A549 (cell line): ENCODE measurements around the gene LMAN1. TPM values are rescaled to one million over a fixed set of nuclear protein-coding genes. Genes with fewer than 3 reads are reported as not detected.

Source experiments
- ATAC-seq, 2 experiments: fragments of 200-7000 bp in 1 of 2; fragments of >200 bp in 1 of 2; cut with Nextera tagmentation in 1 of 2; cut with Tn5 transposase in 1 of 2; 3 replicates each; pipeline versions ENCODE4 v1.8.0 to v1.9.1; 2018 to 2020; ENCODE audit warnings: mild to moderate bottlenecking in 1 of 2, moderate library complexity in 1 of 2
- CTCF ChIA-PET: fragments of 300-600 bp; sonication (Branson Sonifier 250); formaldehyde crosslinking; extraction: SDS; loops from one replicate; lab custom pipeline; 2021; ENCODE audit warnings: antibody characterized with exemption, inconsistent platforms; lab: Yijun Ruan, JAX
- POLR2A ChIA-PET: fragments of 350-600 bp; formaldehyde crosslinking; extraction: SDS; loops from one replicate; lab custom pipeline; 2021; ENCODE audit warnings: antibody characterized with exemption, inconsistent platforms; lab: Yijun Ruan, JAX
- DNase-seq, 2 experiments: peaks; one replicate each; pipeline versions ENCODE4 v3.0.0 to v3.0.0-alpha.2; 2011 to 2016; ENCODE audit warnings: low read depth in 1 of 2, low spot score in 1 of 2
- FAIRE-seq: peaks from 2 replicates; lab custom pipeline; 2011; peaks lifted over from hg19 to GRCh38; lab: Jason Lieb, UNC
- H3K27ac ChIP-seq, 2 experiments: fragments of >200 bp; sonication (Bioruptor Twin); formaldehyde crosslinking; 3 replicates each; pipeline ENCODE4 v1.5.1; 2016 to 2017
- H3K4me1 ChIP-seq: fragments of >200 bp; sonication (Bioruptor Twin); formaldehyde crosslinking; 3 replicates; pipeline ENCODE4 v1.6.1; 2016
- H3K4me2 ChIP-seq: fragments of >200 bp; sonication (Bioruptor Twin); formaldehyde crosslinking; 3 replicates; pipeline ENCODE4 v1.6.1; 2016
- H3K4me3 ChIP-seq: fragments of >200 bp; sonication (Bioruptor Twin); formaldehyde crosslinking; 3 replicates; pipeline ENCODE4 v1.5.1; 2016
- H3K9me3 ChIP-seq: fragments of >200 bp; sonication (Bioruptor Twin); formaldehyde crosslinking; 3 replicates; pipeline ENCODE4 v1.6.1; 2016
- CBX2 ChIP-seq: fragments of 200-600 bp; sonication (generic); IDR thresholded peaks from 2 replicates; pipeline ENCODE4 v1.6.1; 2016; ENCODE audit warnings: low read depth, mild to moderate bottlenecking, borderline replicate concordance
- CEBPB ChIP-seq, 2 experiments: fragments of >200 bp in 1 of 2; sonication (Bioruptor Twin) in 1 of 2; formaldehyde crosslinking in 1 of 2; IDR thresholded peaks; 2 replicates each; pipeline ENCODE4 v1.6.1; 2012 to 2016
- ESRRA ChIP-seq: fragments of 150-350 bp; IDR thresholded peaks from 2 replicates; pipeline ENCODE4 v1.6.1; 2014; ENCODE audit warnings: mild to moderate bottlenecking, low read length, borderline replicate concordance
- FOSB ChIP-seq: fragments of 250-450 bp; sonication (Bioruptor Pico); IDR thresholded peaks from 2 replicates; pipeline ENCODE4 v1.5.0; 2020; ENCODE audit warnings: mild to moderate bottlenecking, moderate library complexity
- FOSL2 ChIP-seq, 2 experiments: fragments of 450-650 bp in 1 of 2; fragments of >200 bp in 1 of 2; sonication (Bioruptor Twin) in 1 of 2; formaldehyde crosslinking; IDR thresholded peaks; 2 replicates each; pipeline versions ENCODE4 v1.5.0 to v1.6.1; 2016 to 2020; ENCODE audit warnings: mild to moderate bottlenecking in 1 of 2, moderate library complexity in 1 of 2
- HDAC2 ChIP-seq: fragments of 200-600 bp; sonication (generic); IDR thresholded peaks from 2 replicates; pipeline ENCODE4 v1.6.1; 2016
- HEYL ChIP-seq: fragments of 250-450 bp; sonication (Bioruptor Pico); IDR thresholded peaks from 2 replicates; pipeline ENCODE4 v1.8.0; 2021; ENCODE audit warnings: mild to moderate bottlenecking, moderate library complexity
- HOXA7 ChIP-seq: fragments of 250-450 bp; sonication (Bioruptor Pico); IDR thresholded peaks from 2 replicates; pipeline ENCODE4 v1.5.0; 2020; ENCODE audit warnings: mild to moderate bottlenecking, moderate library complexity
- HOXB13 ChIP-seq: fragments of 250-450 bp; sonication (Bioruptor Pico); IDR thresholded peaks from 2 replicates; pipeline ENCODE4 v1.5.0; 2020; ENCODE audit warnings: low read depth, mild to moderate bottlenecking, moderate library complexity
- HOXB5 ChIP-seq: fragments of 250-450 bp; sonication (Bioruptor Pico); IDR thresholded peaks from 2 replicates; pipeline ENCODE4 v1.5.0; 2020; ENCODE audit warnings: mild to moderate bottlenecking, moderate library complexity
- KDM1A ChIP-seq: fragments of 200-600 bp; sonication (generic); IDR thresholded peaks from 2 replicates; pipeline ENCODE4 v1.6.1; 2016; ENCODE audit warnings: low read depth, mild to moderate bottlenecking
- MAZ ChIP-seq: fragments of 150-350 bp; IDR thresholded peaks from 2 replicates; pipeline ENCODE4 v1.6.1; 2014; ENCODE audit warnings: antibody characterized with exemption, low read depth, low read length, borderline replicate concordance
- NPAS2 ChIP-seq: fragments of 250-450 bp; sonication (Bioruptor Pico); IDR thresholded peaks from 2 replicates; pipeline ENCODE4 v1.8.0; 2022; ENCODE audit warnings: mild to moderate bottlenecking, moderate library complexity, borderline replicate concordance
- NR3C1 ChIP-seq: fragments of >200 bp; sonication (Bioruptor Twin); formaldehyde crosslinking; IDR thresholded peaks from 3 replicates; pipeline ENCODE4 v1.6.1; 2017
- PHF8 ChIP-seq: fragments of 200-600 bp; sonication (generic); IDR thresholded peaks from 2 replicates; pipeline ENCODE4 v1.6.1; 2016; ENCODE audit warnings: low read depth, mild to moderate bottlenecking, antibody characterized with exemption, moderate library complexity, borderline replicate concordance
- POLR2AphosphoS2 ChIP-seq: conservative IDR thresholded peaks from 2 replicates; pipeline ENCODE4 v1.6.1; 2012; ENCODE audit warnings: low read length, improper control_type of control experiment, inconsistent platforms
- RNF2 ChIP-seq: fragments of 200-600 bp; sonication (generic); IDR thresholded peaks from 2 replicates; pipeline ENCODE4 v1.6.1; 2016; ENCODE audit warnings: low read depth, mild to moderate bottlenecking, antibody characterized with exemption, moderate library complexity, borderline replicate concordance
- TP53 ChIP-seq: fragments of 250-450 bp; sonication (Bioruptor Pico); IDR thresholded peaks from 2 replicates; pipeline ENCODE4 v1.5.0; 2021; ENCODE audit warnings: mild to moderate bottlenecking, moderate library complexity
- WGBS: methylation state at CpG from one replicate; pipeline ENCODE4 v1.1.6; 2017; ENCODE audit errors: missing lambda C conversion rate; 5-methylcytosine and 5-hydroxymethylcytosine counted together
- polyA plus RNA-seq, 4 experiments: library from polyadenylated mRNA; depleted of rRNA in 3 of 4; stranded (reverse); fragments of >200 nt; fragmentation: RNase III in 1 of 4; extraction: RNeasy Plus Mini Kit Qiagen cat#74134 plus additional on column Dnase treatment in 1 of 4; gene quantifications; 2 replicates in 3 of 4; 3 replicates in 1 of 4; pipeline ENCODE4 v1.2.3, GENCODE V29; 2011 to 2017
- TF ChIP-seq, protein P1 (sequence below): IDR thresholded peaks from 2 replicates; pipeline ENCODE4 v1.6.1; 2012
- TF ChIP-seq, protein P2 (sequence below): fragments of 250-450 bp; sonication (Bioruptor Pico); IDR thresholded peaks from 2 replicates; pipeline ENCODE4 v1.5.0; 2020; ENCODE audit warnings: low read depth, mild to moderate bottlenecking, moderate library complexity
- TF ChIP-seq, protein P3 (sequence below): fragments of 250-450 bp; sonication (Bioruptor Pico); IDR thresholded peaks from 2 replicates; pipeline ENCODE4 v1.5.0; 2021; ENCODE audit warnings: mild to moderate bottlenecking, moderate library complexity, borderline replicate concordance

Gene LMAN1
- polyA plus RNA-seq, 2 of the 4 experiments (the other 2 are of a cell fraction) = 56.2 to 94.0 TPM

DNA sequence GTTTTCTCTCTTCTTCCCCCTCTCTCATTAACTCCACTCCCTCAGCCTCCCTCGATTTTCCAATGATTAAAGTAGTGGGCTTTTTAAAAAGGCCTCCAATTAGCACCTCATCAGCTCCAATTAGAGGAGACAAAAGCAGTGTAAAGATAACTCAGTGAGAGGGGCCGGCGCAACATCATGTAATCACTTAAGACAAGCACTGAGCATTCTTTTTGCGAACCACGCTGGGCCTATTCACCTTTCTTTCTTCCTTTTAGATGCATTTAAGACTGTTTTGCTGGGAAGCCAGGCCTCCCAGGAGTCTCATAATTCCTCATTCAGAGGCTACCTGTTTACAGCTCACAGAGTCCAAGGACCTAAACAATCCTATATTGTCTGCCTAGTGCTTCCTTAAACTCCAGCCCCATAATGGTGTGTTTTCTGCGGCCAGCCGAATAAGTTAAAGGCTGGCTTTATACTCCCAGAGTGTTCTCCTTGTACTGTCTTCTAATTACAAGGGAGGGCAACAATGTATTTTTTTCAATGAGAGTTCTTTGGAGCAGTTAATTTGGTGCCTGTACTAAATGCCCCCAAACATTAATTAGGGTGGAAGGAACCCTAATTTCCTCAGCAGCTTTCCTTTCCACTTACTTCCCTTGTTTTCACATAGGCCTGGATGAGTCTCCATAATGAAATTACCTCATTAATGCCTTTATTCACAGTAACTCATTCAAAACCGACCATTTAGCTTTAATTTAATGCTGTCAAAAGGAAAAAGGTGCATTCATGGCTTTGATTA lies 28.0 kb upstream of the LMAN1 start:
- POLR2A ChIA-PET = no interaction called here
- CTCF ChIA-PET = interaction anchor here (0.9 to 1.6 kb wide), 2 partner anchors 13 to 16 kb away, joined by 3 to 5 read pairs; no protein-coding TSS in a partner anchor
- no peak for TF ChIP-seq ESRRA
- TF ChIP-seq KDM1A = no peak
- TF ChIP-seq HDAC2 = no peak
- TF ChIP-seq POLR2AphosphoS2 = no peak
- TF ChIP-seq PHF8 = no peak
- TF ChIP-seq HOXB13 (CRISPR knock-in tag) = no peak
- no peak for TF ChIP-seq FOSB (CRISPR knock-in tag)
- TF ChIP-seq RNF2 = no peak
- TF ChIP-seq NR3C1 = no peak
- TF ChIP-seq, protein P1, sequence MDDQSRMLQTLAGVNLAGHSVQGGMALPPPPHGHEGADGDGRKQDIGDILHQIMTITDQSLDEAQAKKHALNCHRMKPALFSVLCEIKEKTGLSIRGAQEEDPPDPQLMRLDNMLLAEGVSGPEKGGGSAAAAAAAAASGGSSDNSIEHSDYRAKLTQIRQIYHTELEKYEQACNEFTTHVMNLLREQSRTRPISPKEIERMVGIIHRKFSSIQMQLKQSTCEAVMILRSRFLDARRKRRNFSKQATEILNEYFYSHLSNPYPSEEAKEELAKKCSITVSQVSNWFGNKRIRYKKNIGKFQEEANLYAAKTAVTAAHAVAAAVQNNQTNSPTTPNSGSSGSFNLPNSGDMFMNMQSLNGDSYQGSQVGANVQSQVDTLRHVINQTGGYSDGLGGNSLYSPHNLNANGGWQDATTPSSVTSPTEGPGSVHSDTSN = no peak
- no peak for TF ChIP-seq HOXA7
- TF ChIP-seq FOSL2 (IDR thresholded peaks at IDR 0.05) = no peak
- no peak for TF ChIP-seq FOSL2 (CRISPR knock-in tag; IDR thresholded peaks at IDR 0.05)
- TF ChIP-seq TP53 (CRISPR knock-in tag) = no peak
- no peak for TF ChIP-seq MAZ
- no peak for TF ChIP-seq HEYL
- no peak for TF ChIP-seq CBX2
- TF ChIP-seq CEBPB (IDR thresholded peaks at IDR 0.05) = no peak
- TF ChIP-seq, protein P2, sequence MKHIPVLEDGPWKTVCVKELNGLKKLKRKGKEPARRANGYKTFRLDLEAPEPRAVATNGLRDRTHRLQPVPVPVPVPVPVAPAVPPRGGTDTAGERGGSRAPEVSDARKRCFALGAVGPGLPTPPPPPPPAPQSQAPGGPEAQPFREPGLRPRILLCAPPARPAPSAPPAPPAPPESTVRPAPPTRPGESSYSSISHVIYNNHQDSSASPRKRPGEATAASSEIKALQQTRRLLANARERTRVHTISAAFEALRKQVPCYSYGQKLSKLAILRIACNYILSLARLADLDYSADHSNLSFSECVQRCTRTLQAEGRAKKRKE (CRISPR knock-in tag) = no peak
- TF ChIP-seq, protein P3, sequence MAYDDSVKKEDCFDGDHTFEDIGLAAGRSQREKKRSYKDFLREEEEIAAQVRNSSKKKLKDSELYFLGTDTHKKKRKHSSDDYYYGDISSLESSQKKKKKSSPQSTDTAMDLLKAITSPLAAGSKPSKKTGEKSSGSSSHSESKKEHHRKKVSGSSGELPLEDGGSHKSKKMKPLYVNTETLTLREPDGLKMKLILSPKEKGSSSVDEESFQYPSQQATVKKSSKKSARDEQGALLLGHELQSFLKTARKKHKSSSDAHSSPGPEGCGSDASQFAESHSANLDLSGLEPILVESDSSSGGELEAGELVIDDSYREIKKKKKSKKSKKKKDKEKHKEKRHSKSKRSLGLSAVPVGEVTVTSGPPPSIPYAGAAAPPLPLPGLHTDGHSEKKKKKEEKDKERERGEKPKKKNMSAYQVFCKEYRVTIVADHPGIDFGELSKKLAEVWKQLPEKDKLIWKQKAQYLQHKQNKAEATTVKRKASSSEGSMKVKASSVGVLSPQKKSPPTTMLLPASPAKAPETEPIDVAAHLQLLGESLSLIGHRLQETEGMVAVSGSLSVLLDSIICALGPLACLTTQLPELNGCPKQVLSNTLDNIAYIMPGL (CRISPR knock-in tag) = no peak
- no peak for TF ChIP-seq HOXB5 (CRISPR knock-in tag)
- Histone ChIP-seq H3K4me2 (no peak overlapping the region), H3K9me3 (no peaks in the 10 kb centered on the region), H3K4me3 (no peak overlapping the region), H3K27ac (no peak overlapping the region), H3K4me1 (no peaks in the 10 kb centered on the region)
- no peak for ATAC-seq
- no peak for FAIRE-seq
- WGBS = 78% methylated on average over 8 of the region's 8 CpGs
- DNase-seq = no peak

DNA sequence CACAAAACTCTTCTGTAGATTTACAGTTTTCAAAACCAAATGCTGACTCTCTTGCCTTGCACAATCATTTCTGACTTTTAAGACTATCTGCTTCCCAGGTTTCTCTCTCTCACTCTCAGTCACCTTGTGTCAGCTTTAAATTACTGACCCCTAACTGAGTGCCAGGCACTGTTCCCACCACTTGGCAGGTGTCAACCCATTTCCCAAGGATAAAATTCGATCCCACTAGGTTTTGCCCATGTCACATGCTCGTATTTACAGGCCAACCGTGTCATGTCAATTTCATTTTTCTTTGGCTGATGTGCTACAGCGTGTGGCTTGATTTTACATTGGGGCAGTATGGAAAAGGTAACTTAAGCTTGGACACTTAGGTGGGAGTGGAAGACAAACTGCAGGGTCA lies 26.1 kb upstream of the LMAN1 start:
- no peak for TF ChIP-seq NPAS2 (CRISPR knock-in tag)
- CTCF ChIA-PET = interaction anchor here (0.8 to 1.1 kb wide), 2 partner anchors 17 to 301 kb away, joined by 3 to 4 read pairs; no protein-coding TSS in a partner anchor

More for the DNA sequence above, 26.1 kb upstream of the LMAN1 start:
- DNase-seq = no peak
- POLR2A ChIA-PET = no interaction called here
- no peak for FAIRE-seq
- Histone ChIP-seq H3K4me1 (no peaks in the 10 kb centered on the region), H3K4me3 (no peak overlapping the region), H3K4me2 (no peak overlapping the region), H3K27ac (no peak overlapping the region), H3K9me3 (no peaks in the 10 kb centered on the region)
- no peak for ATAC-seq
- 43% methylated on average over 4 of the region's 4 CpGs for WGBS
